HCEC 1CT (cell line): ENCODE measurements around the gene PRKCG.

Experiments
- DNase-seq: peaks from one replicate; pipeline ENCODE4 v3.0.0-alpha.2; 2017

Gene PRKCG

DNA sequence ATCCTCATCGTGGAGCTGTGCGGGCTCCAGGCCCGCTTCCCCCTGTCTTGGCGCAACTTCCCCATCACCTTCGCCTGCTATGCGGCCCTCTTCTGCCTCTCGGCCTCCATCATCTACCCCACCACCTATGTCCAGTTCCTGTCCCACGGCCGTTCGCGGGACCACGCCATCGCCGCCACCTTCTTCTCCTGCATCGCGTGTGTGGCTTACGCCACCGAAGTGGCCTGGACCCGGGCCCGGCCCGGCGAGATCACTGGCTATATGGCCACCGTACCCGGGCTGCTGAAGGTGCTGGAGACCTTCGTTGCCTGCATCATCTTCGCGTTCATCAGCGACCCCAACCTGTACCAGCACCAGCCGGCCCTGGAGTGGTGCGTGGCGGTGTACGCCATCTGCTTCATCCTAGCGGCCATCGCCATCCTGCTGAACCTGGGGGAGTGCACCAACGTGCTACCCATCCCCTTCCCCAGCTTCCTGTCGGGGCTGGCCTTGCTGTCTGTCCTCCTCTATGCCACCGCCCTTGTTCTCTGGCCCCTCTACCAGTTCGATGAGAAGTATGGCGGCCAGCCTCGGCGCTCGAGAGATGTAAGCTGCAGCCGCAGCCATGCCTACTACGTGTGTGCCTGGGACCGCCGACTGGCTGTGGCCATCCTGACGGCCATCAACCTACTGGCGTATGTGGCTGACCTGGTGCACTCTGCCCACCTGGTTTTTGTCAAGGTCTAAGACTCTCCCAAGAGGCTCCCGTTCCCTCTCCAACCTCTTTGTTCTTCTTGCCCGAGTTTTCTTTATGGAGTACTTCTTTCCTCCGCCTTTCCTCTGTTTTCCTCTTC is 8.0 kb upstream of the PRKCG start:
- no peak for DNase-seq

DNA sequence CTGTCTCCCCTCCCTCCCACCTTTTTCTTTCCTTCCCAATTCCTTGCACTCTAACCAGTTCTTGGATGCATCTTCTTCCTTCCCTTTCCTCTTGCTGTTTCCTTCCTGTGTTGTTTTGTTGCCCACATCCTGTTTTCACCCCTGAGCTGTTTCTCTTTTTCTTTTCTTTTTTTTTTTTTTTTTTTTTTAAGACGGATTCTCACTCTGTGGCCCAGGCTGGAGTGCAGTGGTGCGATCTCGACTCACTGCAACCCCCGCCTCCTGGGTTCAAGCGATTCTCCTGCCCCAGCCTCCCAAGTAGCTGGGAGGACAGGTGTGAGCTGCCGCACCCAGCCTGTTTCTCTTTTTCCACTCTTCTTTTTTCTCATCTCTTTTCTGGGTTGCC is 7.4 kb upstream of the PRKCG start:
- no peak for DNase-seq

DNA sequence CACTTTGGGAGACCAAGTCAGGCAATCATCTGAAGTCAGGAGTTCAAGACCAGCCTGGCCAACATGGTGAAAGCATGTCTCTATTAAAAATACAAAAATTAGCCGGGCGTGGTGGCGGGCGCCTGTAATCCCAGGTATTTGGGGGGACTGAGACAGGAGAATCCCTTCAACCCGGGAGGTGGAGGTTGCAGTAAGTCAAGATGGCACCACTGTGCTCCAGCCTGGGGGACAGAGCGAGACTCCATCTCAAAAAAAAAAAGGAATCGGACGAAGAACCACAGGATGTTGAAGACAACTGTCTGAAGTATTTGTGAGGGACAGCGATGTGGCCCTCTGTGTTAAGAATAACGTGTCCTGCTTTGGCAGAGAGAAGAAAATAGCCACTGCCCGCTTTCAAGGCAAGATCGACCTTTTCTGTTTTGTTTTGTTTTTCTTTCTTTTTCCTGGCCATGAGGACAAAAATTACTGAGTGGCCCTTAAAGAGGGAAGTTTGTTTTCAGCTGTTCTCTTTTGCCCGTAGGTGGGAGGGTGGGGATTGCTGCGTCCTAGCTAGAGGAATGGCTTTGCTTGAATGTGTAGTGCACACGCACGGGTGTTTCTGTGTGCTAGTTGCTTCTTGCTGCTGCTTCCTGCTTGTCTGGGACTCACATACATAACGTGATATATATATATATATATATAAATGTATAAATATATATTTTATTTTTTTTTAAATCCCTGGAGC is 6.2 kb upstream of the PRKCG start:
- no peak for DNase-seq

DNA sequence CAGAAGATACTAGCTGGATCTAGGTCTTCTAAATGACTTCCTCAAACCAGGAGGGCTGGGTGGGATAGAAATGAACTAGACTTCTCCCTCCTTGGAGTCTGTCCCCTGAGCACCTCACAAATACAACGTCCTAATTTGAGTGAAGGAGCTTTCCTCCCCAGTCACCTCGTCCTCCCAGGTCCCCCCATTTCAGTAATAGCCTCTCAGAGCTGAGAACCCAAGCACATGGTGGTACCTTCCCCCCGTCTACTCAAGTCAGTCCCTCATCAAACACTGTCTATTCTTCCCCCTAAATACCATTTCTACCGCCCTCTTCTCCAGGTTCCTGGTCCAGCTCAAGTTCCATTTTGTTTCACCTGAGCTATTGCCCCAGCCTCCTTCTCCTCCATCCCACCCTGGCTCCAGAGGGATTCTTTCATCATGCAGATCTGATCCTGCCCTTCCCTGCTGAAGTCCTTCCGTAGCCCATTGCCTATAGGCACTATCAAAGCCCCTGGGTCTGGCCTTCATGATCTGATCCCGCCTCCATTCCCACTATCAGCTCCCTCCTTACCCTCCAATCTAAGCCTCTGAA is 5.3 kb upstream of the PRKCG start:
- no peak for DNase-seq

DNA sequence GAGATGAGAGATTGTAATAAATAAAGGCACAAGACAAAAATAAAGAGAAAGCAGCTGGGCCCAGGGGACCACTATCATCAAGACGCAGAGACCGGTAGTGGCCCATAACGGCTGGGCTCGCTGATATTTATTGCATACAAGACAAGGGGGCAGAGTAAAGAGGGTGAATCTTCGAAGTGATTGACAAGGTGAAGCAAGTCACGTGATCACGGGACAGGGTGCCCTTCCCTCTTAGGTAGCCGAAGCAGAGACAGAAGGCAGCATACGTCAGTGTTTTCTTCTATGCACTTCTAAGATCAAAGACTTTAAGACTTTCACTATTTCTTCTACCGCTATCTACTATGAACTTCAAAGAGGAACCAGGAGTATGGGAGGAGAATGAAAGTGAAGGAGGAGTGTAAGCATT is 4.6 kb upstream of the PRKCG start:
- no peak for DNase-seq

DNA sequence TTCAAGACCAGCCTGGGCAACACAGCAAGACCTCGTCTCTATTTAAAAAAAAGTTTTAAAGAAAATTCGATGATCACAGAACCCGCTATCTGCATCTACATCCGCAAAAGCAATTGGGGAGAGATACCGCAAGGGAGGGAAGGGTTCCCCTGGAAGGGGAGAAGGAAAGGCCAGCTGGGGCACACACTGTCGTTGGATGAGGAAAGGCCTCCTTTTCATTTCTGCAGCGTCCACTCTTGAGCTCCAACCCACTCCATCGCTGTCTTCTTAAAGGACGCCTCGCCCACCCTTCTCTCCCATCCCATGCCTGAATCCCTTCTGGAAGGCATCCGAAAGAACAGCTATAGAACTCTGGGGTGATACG is 3.2 kb upstream of the PRKCG start:
- no peak for DNase-seq

DNA sequence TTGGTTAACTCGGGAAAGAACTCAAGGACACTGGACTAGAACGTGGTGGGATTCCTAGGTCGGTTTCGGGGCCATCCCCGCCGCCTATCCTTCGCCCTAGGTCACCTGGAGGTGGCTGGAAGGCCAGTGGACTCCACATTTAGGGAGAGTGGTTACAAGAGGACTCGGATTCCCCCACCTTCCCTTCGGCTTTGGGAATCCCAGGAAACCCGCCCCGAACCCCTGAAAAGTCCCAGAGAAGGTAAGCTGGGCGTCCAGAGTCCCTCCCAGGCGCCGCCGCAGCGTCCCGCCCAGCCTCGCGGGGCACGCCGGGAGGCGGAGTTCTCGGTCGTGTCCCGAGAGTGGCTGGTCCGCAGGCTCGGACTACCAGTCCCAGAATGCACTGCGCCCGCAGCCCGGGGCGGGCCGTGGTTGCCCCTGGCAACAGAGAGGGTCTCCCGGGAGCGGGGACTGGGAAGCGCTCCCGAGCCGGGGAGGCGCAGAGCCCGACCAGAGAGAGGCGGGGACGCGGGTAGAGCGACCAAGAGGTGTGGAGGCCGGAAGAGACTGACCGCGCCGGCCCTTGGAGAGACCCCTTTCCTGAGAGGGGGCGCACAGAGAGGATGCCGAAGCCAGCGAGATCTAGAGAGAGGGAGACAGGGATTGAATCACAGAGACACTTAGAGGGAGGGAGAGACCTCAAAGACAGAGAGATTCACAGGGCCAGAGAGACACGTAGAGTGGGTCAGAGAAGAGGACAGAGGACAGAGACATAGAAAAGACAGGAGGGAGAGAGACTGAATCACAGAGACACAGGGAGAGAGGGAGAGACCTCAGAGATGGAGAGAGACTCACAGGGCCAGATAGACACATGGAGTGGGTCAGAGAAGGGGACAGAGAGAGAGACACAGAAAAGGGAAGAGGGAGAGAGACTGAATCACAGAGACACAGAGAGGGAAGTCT is 2.6 kb upstream of the PRKCG start:
- DNase-seq, result peak; percentile 79

DNA sequence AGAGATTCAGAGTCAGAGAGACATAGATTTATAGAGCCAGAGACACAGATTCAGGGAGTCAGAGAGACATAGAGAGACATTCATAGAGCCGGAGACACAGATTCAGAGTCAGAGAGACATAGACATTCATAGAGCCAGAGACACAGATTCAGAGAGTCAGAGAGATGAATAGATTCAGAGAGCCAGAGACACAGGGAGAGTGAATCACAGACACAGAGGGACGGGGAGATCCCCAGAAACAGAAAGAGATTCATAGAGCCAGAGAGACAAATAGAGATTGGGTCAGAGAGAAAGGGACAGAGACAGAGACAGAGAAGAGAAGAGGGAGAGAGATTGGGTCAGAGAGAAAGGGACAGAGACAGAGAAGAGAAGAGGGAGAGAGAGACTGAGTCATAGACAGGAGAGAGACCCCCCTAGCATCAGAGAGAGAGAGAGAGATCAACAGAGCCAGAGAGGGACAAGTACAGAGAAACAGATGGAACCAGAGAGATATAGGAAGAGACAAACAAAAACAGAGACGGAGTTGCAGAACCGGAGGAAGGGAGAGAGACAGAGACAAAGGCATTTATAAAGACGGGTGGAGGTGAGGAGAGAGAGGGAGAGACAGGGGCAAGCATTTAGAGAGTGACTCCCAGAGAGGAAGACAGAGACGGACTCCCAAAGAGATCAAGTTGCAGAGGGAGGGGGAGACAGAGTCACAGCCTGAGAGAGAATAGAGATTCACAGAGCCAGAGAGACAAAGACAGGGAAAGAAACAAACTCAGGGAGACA is 1.1 kb upstream of the PRKCG start:
- no peak for DNase-seq

DNA sequence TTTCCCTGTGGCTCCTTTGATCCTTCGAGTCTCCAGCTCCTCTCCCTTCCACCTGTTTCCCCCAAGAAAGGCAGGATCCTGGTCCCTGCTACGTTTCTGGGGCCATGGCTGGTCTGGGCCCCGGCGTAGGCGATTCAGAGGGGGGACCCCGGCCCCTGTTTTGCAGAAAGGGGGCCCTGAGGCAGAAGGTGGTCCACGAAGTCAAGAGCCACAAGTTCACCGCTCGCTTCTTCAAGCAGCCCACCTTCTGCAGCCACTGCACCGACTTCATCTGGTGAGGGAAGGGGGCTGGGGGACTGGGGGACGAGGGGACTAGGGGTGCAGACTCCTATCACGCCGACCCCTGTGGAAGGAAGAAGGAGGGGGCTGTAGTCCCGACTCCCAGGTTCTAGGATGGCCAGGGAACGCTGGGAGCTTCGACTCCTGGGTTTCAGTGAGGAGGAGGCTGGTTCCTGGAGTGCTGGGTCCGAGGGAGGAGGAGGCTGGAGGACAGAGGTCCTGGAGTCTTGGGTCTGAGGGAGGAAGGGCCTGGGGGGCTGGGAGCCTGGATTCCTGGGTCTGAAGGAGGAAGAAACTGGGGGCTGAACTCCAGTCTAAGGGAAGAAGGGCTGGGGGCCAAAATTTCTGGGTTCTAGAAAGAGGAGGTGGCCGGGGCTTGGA is 524 bp downstream of the PRKCG start:
- no peak for DNase-seq

DNA sequence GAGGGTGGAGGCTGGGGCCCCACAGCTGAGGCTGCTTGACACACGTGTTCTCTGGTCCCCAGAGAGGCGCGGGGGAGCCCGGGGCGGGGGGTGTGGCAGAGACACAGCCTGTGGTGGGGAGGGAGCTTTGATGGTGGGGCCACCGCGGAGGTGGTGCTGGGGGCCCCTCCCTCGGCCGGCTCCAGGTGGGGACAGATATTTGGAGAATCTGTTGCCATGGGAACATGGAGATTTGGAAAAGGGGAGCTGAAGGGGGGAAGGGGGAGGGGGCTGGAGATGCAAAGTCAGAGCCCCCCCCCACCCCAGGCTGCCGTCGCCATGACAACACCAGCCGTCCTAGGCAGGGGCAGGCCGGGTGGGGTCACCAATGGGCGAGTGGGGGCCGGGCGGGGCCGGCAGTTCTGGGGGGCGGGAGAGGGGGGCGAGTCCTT is 1.2 kb downstream of the PRKCG start:
- no peak for DNase-seq

DNA sequence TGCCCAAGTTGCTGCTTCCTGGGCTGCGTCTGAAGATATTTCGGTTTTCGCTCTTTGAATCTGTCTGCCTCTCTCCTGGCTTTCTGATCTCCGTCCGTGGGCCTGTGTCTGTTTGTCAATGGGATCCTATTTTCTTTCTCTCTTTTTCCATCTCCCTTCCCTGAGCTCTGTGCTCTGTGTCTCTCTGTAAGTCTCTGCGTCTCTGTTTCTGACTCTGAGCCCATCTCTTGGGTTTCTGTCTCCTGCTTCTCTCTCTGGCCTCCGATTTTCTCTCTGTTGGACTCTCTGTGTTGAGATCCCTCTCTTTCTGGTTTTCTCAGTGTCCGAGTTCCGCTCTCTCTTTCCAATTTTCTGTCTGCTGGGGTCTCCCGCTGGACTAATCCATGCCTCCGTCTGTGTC is 1.7 kb downstream of the PRKCG start:
- DNase-seq, result no peak

DNA sequence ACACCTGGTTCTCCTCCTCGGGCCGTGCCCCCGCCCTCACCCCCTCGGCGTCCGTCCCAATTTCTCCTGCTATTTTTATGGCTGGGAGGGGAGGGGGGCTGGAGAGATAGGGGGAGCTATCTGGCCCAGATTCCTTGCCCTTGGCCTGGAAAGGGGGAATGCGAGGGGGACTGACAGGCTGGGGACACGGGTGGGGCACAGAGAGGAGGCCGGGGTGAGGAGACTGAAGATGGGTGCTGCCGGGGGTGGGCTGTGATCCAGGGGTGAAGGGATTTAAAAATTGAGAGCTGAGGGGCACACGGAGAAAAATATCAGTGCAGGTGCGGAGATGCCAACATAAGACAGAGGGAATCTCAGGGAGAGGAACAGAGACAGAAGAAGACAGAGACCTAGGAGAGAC is 2.3 kb downstream of the PRKCG start:
- DNase-seq, result no peak

DNA sequence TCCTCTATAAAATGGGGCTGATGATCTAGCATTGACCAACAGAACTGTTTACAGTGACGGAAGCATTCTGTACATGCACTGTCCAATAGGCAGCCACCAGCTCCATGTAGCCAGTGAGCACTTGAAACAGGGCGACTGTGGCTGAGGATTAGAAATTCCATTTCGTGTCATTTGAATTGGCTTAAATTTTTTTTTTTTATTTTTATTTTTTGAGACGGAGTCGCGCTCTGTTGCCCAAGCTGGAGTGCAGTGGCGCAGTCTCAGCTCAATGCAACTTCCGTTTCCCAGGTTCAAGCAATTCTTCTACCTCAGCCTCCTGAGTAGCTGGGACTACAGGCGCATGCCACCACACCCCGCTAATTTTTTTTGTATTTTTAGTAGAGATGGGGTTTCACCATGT is 3.0 kb downstream of the PRKCG start:
- no peak for DNase-seq

DNA sequence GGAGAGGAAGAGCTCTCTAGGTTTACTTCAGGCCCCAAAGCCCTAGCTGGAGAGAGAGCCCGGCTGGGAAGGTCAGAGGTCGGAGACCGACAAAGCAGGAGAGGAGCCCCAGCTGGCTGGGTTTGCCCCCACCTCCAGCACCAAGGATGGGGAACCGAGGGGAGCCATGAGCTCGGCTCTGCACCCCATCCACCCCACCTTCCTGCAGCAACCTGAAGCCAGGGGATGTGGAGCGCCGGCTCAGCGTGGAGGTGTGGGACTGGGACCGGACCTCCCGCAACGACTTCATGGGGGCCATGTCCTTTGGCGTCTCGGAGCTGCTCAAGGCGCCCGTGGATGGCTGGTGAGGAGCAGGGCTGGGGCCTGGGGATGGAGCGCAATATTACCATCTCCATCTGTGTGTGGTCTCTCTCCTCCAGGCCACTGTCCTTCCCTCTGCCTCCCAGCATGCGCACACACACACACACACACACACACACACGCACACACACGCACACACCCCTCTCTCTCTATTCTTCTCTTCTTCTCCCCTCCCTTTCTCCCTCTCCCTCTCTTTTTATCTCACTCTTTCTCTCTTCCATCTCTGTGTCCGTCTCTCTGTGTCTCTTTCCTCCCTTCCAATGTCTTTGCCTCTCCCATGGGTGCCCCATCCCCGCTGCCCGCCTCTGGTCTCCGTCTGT is 10.4 kb downstream of the PRKCG start:
- DNase-seq, result no peak

DNA sequence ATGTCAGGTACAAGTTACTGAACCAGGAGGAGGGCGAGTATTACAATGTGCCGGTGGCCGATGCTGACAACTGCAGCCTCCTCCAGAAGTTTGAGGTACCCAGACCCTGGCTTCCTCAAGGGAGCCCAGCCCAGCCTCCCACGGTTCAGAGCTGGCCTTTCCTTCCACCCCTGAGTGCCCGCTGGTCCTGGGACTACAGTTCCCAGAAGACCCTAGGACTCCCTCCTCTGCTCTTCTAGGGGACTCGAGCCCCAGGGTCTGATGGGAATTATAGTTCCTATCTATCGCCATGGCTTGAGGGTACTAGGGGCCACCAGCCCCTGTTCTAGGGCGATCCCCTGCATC is 11.0 kb downstream of the PRKCG start:
- no peak for DNase-seq

DNA sequence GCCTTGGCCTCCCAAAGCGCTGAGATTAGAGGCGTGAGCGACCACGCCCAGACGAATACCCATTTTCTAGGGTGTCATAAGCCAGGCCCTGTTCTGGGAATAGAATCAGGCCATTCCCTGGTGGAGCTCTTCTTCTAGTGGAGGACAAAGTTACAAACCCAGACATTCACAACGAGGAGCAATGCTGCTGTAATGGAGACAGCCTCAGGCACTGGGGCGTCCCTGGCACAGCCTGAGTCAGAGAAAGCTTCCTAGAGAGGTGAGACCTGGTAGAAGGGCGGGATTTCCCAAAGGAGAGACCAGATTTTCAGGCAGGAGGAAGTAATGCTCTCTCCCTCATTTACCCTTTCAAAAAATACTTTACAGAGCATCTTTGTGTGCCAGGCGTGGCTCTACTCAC is 12.7 kb downstream of the PRKCG start:
- no peak for DNase-seq

DNA sequence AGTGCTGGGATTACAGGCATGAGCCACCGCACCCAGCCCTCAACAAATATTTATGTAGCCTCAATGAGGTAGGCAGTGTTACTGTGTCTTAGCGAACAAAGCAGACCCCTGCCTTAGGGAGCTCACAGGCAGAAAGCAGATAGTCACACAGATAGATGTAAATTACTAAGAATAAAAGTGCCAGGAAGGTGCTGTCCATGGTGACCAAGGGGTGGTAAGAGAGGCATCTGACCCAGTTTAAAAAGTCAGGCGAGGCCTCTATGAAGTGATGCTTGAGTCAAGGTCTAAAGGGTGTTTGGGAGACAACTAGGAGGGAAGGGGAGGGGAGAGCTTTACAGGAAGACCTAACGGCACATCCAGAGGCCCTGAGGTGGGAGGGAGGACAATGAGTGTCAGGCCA is 14.7 kb downstream of the PRKCG start:
- DNase-seq, result no peak

DNA sequence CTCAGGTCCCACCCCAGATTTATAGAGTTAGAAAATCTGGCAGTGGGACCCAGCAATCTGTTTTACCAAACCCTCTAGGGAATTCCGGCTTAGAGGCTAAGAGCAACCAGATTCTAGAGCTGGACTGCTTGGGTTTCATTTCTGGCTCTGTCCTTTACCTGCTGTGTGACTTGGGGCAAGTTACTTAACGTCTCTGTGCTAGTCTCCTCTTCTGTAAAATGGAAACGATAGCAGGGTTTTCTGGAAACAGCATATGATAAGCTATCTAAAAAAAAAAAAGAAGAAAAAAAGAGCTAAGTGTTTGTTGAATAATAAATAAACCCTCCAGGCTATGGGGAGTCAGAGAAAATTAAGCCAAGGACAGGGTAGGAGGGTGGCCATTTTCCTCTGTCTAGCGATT is 15.5 kb downstream of the PRKCG start:
- DNase-seq, result no peak

DNA sequence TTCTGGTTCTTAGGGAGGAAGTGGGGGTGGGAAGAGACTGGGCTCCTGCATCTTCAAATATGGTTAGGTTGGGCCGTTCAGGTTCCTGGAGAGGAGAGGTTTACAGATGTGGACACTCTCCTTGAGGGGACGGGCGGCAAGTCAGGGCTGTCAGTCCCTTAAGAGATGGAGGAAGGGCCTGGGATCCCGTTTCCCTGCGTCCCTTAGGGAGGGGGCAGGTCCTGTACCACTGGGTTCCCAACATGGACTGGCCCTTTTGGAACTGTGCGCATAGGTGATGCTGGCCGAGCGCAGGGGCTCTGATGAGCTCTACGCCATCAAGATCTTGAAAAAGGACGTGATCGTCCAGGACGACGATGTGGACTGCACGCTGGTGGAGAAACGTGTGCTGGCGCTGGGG is 16.2 kb downstream of the PRKCG start:
- no peak for DNase-seq

DNA sequence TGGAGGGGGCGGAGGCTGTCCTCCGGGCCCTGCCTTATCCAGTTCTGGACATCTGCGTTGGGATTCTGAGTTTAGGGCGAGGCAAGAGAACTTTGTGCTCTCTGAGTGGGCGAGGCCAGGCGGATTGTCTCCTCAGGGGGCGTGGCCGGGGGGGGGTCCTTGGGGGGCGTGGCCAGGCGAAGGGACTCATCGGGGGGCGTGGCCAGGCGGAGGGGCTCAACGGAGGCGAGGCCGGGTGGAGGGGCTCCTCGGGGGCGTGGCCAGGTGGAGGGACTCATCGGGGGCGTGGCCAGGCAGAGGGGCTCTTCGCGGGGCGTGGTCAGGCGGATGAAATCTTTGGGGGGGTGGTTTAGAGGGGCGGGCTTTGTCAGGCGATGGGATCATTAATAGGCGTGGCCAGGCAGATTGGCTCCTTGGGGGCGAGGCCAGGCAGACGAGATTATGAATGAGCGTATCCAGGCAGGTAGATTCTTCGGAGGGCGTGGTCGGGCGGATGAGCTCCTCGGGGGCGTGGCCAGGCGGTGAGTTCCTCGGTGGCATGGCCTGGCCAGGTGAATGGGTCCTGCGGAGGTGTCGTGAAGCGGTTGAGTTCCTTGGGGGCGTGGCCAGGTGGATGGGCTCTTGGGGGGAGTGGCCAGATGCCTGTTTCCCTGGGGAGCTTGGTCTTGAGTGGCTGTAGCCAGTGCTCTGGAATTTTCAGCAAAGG is 16.8 kb downstream of the PRKCG start:
- DNase-seq, result no peak
